GM13977 (cell line): ENCODE data around the gene CDC42BPA.

Source experiments
- DNase-seq: peaks from one replicate; pipeline ENCODE4 v3.0.0; 2012; ENCODE audit warnings: low spot score
- CTCF ChIP-seq: IDR thresholded peaks from 2 replicates; pipeline ENCODE4 v1.5.1; 2012; ENCODE audit warnings: mild to moderate bottlenecking, control low read depth; ENCODE audit not compliant: insufficient read depth; ENCODE audit errors: extremely low read depth, missing control alignments
- in situ Hi-C: fragments of 300-500 bp; cut with MboI; formaldehyde crosslinking; loops from one replicate; pipeline ENCODE4 v1.12.0; 2022; ENCODE audit warnings: low sequenced_read_pairs, low pct_unique_long_range_greater_than_20kb, mixed read lengths, inconsistent platforms; ENCODE audit not compliant: unreplicated experiment

CDC42BPA gene

DNA sequence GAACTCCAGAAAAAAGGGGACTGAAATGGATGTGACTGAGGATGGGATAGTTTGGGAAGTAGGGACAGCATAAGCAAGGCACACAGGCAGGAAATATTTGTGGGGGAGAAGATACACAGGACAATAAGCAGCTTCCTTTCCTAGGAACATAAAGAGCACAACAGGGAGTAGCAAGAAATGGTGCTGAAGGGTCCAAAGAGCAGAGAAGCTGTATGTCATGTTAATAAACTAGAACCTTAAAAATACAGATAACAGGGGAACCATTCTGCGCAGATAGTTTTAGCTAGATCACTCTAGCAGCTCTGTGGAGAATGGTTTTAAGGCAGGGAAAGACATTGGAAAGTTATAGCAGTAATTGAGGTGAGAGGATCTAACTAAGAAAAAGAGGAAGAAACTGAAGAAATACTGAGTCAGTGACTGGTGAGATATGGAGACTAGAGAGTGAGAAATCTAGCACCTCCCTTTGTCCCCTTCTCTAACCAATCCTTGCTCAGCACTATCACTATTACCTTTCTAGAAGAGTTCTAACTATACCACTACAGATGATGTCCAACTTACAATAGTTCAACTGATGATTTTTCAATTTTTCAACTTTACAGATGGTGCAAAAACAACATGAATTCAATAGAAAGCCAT is 95.0 kb downstream of the CDC42BPA start:
- in situ Hi-C loops = no loop called here
- no peak for DNase-seq
- TF ChIP-seq CTCF = no peak

GRCh38 chr1:227219715-227220292 is 98.5 kb downstream of the CDC42BPA start:
- no peak for TF ChIP-seq CTCF
- in situ Hi-C loops = no loop called here
- no peak for DNase-seq

DNA sequence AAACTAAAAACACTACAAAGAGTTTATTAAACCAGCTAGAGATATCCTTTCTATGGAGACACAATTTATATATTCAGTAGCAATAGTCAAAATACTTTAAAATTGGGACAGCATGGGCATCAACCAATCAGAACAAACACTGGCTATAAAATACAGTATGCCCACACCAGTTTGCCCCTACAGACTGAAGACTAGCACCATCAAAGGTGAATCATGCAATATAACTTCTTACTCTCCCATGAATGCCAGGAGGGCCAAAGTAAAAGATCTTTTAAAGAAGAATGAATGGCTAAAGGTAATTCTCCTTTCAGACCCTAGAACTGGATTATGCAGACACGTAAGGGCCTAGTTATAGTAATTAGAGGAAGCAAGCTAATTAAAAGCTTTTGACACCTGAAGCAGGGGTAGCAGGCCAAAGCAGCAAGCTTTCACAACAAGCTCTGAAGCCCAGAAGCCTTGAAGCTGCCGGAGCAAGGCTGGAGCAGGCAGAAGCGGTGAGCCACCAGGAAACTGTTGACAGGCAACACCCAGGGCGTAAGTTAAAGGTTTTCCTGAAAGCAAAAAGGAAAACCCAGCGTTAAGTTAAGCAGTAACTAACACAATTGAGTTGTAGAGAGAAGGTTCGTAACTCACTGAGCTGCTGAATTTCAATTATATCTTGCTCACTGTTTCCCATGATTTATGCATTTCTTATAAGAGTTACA is 99.3 kb downstream of the CDC42BPA start:
- in situ Hi-C loops = no loop called here
- DNase-seq = no peak
- no peak for TF ChIP-seq CTCF

DNA sequence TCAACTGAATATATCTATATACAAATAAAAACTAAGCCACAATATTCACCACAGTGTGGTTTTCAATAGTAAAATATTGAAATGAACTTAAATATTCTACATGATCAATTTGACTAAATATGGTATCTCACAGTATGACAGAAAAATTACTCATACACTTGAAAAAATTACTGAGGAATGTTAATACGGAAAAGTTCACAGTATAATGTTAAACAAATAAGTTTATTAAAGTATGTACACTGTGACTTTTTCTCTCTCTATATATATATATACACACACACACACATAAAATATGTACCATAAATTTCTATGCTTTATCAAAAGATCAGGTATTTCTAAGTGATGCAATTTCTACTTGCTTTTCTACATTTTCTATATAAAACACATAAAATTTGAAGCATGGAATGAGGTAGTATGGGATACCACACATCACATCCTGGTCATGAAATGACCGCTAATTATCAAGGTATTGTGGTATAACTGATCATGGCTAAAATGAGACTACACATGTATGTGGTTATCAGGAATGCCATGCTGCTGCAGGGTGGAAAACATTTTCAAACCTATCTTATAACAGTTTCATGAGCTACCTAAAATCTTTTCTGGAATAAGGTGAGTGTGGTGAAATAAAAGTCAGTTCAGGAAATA is 102.3 kb downstream of the CDC42BPA start:
- TF ChIP-seq CTCF = no peak
- in situ Hi-C loops = no loop called here
- DNase-seq = no peak

- no peak for DNase-seq
- in situ Hi-C loops = no loop called here
- no peak for TF ChIP-seq CTCF
Measured at GRCh38 chr1:227214207-227214606, 104.1 kb downstream of the CDC42BPA start.

DNA sequence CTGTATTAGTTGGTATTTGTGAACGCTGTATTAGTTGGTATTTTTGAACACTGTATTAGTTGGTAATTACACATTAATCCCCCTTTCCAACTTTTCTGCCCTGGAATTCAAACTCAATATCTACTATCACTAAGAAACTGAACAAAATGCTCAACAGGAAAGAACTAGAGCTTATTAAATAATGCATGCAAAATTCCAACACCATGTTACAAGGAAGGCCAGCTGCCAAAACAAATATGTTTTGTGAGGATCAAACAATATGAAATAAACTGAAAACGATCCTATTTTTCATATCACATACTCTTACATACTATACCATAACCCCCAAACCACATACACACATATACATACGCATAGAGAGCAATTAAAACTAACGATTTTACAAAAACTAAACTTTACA is 104.9 kb downstream of the CDC42BPA start:
- in situ Hi-C loops = no loop called here
- no peak for TF ChIP-seq CTCF
- no peak for DNase-seq
